Stimulated activated CD4-positive, alpha-beta T cell treated with anti-CD3 and anti-CD28 coated beads, Interleukin-15, amount 100 ng/mL, for 24 hours (primary cell): Measurements from ENCODE around the gene SIGLEC10.

Experiments used
- DNase-seq: peaks from one replicate; pipeline ENCODE4 v3.0.0-alpha.2; 2020

SIGLEC10 gene

DNA sequence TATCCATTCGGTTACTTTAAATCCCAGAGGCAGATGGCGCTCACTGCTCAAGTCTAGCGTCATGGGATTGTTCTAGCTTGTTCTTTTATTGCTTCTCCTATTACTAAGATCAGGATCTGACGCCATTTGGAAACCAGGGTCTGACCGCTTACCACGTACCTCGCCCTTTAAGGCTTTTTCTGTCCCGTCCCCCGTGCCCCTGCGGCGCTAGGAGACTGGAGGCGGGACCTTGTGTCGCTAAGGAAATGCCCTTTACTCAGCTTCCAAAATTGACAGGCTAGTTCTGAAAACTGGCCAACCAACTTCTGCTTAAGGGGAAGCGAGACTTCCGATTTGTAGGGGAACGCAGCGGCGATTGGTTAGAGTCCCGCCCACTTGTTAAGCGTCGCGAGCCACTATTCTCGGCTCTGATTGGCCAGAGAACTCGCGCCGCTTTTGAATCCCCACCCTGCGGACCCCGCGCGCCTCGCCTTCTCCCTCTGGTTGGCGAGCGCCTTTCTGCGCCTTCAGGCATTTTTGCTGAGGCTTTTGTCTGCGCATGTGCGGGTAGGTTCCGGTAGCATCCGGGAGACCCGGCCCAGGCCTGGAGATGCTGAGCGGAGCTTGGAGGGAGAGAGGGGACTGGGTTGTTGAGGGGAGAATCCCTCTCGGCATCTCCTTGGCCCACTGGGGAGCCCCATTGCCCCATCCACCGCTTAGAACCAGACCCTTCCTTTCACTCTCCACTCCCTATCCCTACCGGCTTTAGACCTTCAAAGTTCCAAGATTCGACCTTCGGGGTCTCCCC, 23.2 kb downstream of the SIGLEC10 start:
- peak; percentile 98 for DNase-seq

- DNase-seq: no peak
Observed at GRCh38 chr19:51392701-51393100, 24.7 kb downstream of the SIGLEC10 start.

GRCh38 chr19:51391073-51391611, 26.3 kb downstream of the SIGLEC10 start:
- DNase-seq: no peak

- DNase-seq: no peak
Observed at GRCh38 chr19:51389143-51389542, 28.3 kb downstream of the SIGLEC10 start.

- no peak for DNase-seq
Observed at GRCh38 chr19:51387924-51388389, 29.5 kb downstream of the SIGLEC10 start, which contains the start of gene LIM2. TSS of gene LIM2 (minus strand) at chr19:51387974. CDS start at chr19:51387443, 531 bp downstream.

- no peak for DNase-seq
Observed at GRCh38 chr19:51386882-51387520, 30.4 kb downstream of the SIGLEC10 start.

DNA sequence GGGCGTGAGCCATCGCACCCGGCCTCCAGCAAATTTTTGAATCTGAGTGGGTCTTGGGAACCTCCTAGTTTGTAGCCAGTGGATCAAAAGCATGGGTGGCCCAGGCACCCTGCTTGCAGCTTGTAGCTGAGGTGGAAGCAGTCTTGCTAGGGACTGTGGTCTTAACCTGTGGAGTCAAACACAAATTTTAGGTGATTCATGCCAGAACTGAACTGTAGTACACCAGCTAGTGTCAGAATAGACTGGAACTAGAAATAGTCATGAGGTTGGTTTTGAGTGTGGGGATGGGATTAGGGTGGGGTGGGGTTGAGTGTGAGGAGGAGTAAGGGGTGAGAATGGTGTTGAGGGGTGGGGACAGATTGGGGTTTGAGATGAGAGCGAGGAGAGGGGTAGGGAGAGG, 35.4 kb downstream of the SIGLEC10 start:
- DNase-seq: no peak

- no peak for DNase-seq
Observed at GRCh38 chr19:51380379-51380778, 37.1 kb downstream of the SIGLEC10 start.

GRCh38 chr19:51377422-51377821, 40.0 kb downstream of the SIGLEC10 start:
- no peak for DNase-seq

GRCh38 chr19:51375504-51376221, 41.8 kb downstream of the SIGLEC10 start:
- peak; percentile 78 for DNase-seq

DNA sequence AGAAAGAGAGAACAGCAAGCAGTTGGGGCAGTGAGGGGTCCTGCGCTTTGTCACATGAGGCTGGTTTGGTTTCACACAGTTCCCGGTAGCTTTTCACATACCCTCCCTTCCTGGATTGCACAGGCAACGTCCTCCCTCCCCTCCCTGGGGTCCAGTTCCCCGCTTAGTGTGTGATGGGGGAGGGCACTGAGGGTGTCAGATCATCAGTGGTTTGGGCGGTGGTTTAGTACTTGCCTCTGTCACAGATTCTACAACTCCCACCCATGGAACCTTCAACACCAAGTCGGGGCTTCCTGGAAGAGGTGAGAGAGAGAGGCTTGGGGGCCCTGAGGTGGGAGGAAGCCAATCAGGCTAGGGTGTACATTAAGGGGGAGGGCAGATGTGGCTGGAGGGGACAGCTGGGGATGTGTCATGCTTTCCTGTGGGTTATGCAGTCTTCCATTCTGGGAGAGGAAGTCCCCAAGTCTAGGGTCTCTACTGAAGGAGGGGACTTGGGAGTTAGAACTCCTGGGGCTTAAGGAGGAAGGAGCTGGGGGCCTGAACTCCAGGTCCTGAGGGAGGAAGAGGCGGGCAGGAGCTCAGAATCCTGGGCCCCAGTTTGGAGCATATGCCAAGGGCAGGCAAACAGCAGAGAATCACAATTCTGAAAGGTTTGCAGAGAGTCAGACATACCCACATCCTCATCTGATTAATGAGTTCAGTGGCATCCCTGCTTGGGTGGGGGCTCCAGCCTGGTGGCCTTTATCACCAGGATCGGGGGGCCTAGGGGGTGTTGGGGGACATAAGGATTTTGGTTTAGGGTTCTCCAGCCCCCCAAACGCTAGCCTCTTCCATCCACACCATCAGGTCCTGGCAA, 44.6 kb downstream of the SIGLEC10 start, which contains the start of gene NKG7:
NKG7 (minus strand) TSS at position 6 of the 856 bp plus-strand sequence. CDS start 119 bp downstream, outside the sequence.
- DNase-seq: peak; percentile 90

- no peak for DNase-seq
Observed at GRCh38 chr19:51372021-51372648, 45.3 kb downstream of the SIGLEC10 start.

- no peak for DNase-seq
Observed at GRCh38 chr19:51371186-51371690, 46.2 kb downstream of the SIGLEC10 start.

DNA sequence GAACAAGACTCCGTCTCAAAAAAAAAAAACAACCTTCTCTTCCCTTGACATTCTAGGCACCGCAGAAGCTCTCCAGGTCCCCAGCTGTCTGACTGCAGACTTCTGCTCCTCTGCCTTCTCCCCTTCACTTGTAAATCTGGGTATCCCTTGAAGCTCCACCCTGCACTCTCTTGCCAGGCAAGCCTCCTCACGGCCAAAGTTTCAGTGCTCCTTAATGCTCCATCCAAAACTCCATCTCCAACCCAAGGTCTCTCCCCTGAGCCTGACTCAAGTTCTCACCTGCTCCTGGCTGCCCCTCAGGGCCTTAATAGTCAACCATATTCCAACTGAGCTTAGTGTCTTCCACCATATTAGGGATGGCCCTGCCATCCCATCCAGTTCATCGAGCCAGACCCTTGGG, 47.2 kb downstream of the SIGLEC10 start:
- no peak for DNase-seq

DNA sequence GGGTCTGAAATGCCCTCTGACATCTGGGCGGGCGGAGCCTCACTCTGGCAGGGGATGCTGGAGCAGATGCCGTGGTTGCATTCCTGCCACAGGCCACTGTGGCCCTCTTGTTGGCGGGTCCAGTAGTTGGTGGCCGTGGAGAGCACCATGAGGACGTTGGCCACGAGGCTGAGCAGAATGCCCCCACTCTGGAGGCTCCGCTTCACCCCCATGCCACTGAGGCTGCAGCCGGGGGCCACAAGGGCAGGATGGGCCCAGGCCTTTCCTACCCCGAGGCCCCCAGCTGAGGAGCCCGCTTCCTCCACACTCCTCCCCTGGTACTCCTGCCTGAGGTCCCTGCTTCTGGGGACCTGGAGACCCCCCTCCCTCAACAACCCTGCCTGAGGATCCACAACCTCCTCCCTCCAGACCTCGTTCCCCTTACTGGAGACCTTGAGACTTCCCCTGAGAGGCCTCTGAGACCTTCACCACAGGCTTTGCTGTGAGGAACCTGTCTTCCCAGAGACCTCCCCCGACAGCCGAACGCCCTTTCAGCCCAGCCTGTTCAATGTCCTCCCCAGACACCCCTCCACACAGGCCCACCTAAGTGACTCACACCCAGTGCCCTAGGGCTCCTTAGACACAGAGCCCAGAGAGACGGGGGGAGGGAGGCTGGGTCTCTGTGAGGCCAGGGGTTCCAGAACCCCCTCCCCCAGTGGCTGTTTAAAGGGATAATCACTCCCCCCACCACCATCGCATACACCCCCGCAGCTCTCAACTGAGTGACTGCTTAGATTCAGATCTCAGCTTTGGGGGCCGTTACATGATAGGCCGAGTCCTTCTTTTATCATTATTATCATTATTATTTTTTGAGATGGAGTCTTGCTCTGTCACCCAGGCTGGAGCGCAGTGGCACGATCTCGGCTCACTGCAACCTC, 48.8 kb downstream of the SIGLEC10 start, which contains the start of gene CLDND2:
CLDND2 (minus strand) TSS at position 638 of the 917 bp plus-strand sequence; CDS start at position 212, 426 bp downstream.
- peak; percentile 36 for DNase-seq

DNA sequence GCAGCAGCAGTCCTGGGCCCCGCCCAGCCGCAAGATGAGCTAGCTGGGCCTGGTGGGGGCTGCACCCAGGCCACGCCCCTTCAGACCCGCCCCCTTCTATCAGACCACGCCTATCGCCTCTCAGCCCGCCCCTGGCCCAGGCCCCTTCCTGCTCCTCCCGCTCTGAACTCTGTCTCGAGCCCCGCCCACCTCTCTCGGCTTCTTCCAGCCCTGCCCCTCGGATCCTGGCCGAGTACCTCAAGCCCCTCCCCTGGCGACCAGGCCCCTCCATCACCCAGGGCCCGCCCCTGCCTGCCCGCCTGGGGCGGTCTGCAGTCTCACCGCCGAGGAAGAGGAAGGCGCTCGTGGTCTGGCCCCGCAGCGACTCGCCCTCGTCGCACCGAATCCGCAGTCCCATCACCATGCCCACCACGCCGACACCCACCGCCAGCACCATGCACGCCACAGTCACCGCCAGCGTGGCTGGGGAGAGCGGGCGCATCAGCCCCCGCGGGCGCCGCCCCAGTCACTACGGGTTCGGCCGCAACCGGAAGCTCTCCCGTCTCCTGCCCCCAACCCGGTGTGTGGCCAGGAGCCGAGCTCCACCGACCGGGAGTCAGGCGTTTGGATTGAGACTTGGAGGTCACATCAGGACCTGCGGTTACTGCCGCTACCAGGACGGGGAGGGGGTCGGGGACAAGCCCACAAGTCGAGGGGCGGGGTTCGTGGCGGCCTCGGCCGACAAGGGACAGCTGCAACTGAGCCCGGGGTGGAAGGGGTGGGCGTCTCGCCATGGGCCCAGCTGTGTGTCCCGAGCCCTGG, 49.7 kb downstream of the SIGLEC10 start:
- DNase-seq: peak; percentile 100

- DNase-seq: peak; percentile 62
Observed at GRCh38 chr19:51367255-51367564, 50.2 kb downstream of the SIGLEC10 start.

DNA sequence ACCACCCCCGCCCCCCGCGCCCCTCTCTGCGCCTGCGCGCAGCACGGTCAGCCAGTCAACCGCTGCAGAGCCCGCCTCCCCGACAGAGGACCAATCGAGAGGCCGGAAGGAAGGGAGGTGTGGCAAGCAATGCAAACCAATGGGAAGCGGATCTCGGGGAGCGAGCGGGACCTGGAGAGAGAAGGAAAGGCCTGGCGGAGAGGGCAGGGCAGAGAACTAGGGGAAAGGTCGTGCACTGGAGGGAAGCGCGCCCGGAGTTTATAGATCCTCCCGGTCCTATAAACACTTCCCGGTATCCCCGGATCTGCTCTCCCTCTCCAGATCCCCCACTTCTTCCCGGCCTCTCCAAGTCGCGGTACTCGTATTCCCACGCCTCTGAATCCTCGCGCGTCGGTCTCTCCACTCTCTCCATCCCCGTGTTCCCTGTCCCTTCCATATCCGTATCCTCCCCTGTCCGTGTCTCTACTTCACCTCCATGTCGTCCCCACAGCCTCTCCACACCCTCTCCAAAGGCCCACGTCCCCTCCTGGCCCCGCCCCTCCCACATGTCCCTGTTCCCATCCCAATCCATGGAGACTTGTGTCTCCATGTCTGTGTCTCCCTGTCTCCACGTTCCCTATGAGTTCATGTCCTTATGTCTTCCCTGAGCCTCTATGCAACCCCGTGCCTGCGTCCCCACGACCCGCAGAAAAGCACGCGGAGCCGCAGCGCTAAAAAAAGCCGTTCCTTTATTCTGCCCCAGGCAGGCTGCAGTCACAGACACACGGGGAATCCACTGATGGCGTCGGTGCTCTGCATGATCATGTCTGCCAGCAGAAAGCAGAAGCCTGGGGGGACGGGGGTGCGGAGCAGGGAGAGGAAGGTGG, 50.8 kb downstream of the SIGLEC10 start:
- peak; percentile 98 for DNase-seq
